ENCODE measurements around the gene SIL1. TPM values are rescaled to one million over a fixed set of nuclear protein-coding genes. Genes with fewer than 3 reads are reported as not detected.

SIL1 gene
- total and polyA plus RNA-seq, 2 of the 4 experiments (the other 2 are of a cell fraction), result 56.1 to 66.0 TPM

DNA sequence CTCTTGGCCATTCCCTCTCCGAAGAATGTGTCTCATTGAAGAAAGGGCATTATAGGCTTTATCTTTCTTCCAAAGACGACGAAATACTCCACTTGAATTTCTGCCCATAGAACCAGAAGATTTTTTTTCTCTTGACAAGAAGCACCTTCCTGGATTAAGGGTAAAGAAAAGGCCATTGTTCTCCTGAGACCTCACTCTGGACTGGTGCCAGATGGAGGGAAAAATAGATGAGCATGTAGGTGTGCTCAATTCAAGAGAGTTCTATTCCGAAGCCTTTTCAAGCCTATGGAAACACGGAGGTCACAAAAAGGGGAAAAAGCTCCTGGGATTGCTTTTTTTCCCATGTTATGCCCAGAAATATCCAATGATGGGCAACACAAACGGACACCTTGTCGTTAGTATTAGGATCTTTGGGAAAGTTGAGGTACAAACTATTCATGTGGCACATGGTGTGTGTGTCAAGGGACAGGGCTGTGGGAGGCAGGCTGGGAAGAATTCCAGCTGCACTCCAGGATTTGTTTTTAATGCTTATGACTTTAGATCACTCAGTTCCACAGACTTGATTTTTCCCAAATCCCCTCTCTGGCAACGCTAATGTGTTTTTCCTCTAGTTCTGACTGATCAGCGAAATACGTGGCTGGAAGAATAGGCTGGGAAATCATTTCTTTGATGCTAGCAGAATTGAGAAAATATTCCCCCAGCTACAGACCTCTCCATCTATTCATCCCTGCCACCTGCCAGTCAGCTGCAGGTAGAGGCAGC, 89.9 kb downstream of the SIL1 start:
- H4K5ac ChIP-seq (ENCODE audit: low read depth, low read length), result no peak overlapping the region
- ATAC-seq (ENCODE audit: low read depth) (peak; percentile 54), DNase-seq (peak; percentile 88)
- H3K27me3 ChIP-seq (ENCODE audit: control insufficient read depth, insufficient read depth, low read length), result no peaks in the 10 kb centered on the region
- H2BK20ac ChIP-seq (ENCODE audit: low read depth, low read length), result no peak overlapping the region
- no peaks in the 10 kb centered on the region; the same call in 1 of the 2 replicates for H4K20me1 ChIP-seq (ENCODE audit: insufficient read depth, low read length)
- no peak overlapping the region for H3K4ac ChIP-seq (ENCODE audit: low read depth, low read length)
- no peak overlapping the region for H2BK5ac ChIP-seq (ENCODE audit: low read depth, low read length, poor library complexity, severe bottlenecking)
- no peak overlapping the region for H3K18ac ChIP-seq (ENCODE audit: low read depth, low read length)
- H2AK5ac ChIP-seq (ENCODE audit: low read depth, low read length), result no peak overlapping the region
- no peak overlapping the region for H3K56ac ChIP-seq (ENCODE audit: extremely low read depth, insufficient read depth, low read length)
- no TSS peak for BruUV-seq (replicated peaks)
- H3K4me1 ChIP-seq (ENCODE audit: control insufficient read depth, insufficient read depth, low read length), result peaks cover 20% of the 10 kb centered on the region
- peak overlapping the region; percentile 25; the same call in 1 of the 2 replicates for H3K4me2 ChIP-seq (ENCODE audit: low read depth, low read length)
- H2BK15ac ChIP-seq (ENCODE audit: low read depth, low read length), result no peak overlapping the region
- in situ Hi-C loops (cut with MboI; ENCODE audit: low sequenced_read_pairs), result no loop called here
- H3K9me3 ChIP-seq (ENCODE audit: control insufficient read depth, insufficient read depth, low read length), result no peaks in the 10 kb centered on the region
- H3K4me3 ChIP-seq (ENCODE audit: insufficient read depth, low read depth, low read length), result no peak overlapping the region
- POLR2A ChIA-PET (ENCODE audit: unreplicated experiment), result no interaction called here
- dilution Hi-C loops (cut with HindIII; ENCODE audit: low sequenced_read_pairs, unreplicated experiment), result no loop called here
- no peak overlapping the region for H3K9ac ChIP-seq (ENCODE audit: low read depth, low read length)
- 75% methylated on average over 2 of the region's 10 CpGs; no CpG with 5 or more reads in 1 of the 2 experiments for WGBS, 2 experiments (ENCODE audit: extremely low coverage in 2 of 2, insufficient read length in 1 of 2)
- peak overlapping the region; percentile 9; the same call in 1 of the 2 replicates for H3K27ac ChIP-seq (ENCODE audit: insufficient read depth, low read length)
- TF ChIP-seq BHLHE40 (IDR thresholded peaks at IDR 0.05; ENCODE audit: low read depth, low read length) (no peak), POLR2A (IDR thresholded peaks at IDR 0.05; ENCODE audit: low read depth, low read length) (no peak), MAFK (IDR thresholded peaks at IDR 0.05; ENCODE audit: low read depth, low read length) (peak; percentile 70)
- TF ChIP-seq, protein P1, sequence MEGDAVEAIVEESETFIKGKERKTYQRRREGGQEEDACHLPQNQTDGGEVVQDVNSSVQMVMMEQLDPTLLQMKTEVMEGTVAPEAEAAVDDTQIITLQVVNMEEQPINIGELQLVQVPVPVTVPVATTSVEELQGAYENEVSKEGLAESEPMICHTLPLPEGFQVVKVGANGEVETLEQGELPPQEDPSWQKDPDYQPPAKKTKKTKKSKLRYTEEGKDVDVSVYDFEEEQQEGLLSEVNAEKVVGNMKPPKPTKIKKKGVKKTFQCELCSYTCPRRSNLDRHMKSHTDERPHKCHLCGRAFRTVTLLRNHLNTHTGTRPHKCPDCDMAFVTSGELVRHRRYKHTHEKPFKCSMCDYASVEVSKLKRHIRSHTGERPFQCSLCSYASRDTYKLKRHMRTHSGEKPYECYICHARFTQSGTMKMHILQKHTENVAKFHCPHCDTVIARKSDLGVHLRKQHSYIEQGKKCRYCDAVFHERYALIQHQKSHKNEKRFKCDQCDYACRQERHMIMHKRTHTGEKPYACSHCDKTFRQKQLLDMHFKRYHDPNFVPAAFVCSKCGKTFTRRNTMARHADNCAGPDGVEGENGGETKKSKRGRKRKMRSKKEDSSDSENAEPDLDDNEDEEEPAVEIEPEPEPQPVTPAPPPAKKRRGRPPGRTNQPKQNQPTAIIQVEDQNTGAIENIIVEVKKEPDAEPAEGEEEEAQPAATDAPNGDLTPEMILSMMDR (conservative IDR thresholded peaks at IDR 0.05; ENCODE audit: low read depth, low read length), result no peak
- H3K36me3 ChIP-seq (ENCODE audit: control insufficient read depth, insufficient read depth, low read length), result no peaks in the 10 kb centered on the region
- no peak overlapping the region for H4K91ac ChIP-seq (ENCODE audit: insufficient read depth, low read depth, low read length)
- no peak overlapping the region for H3K14ac ChIP-seq (replicated peaks; ENCODE audit: low read depth, low read length)
- no peak overlapping the region for H2BK120ac ChIP-seq (ENCODE audit: low read depth, low read length)
- H3K9me1 ChIP-seq (ENCODE audit: insufficient read depth, low read length), result peaks cover 9% of the 10 kb centered on the region
- H4K8ac ChIP-seq (ENCODE audit: low read depth in 2 of 2, low read length in 2 of 2), result no peak overlapping the region
- intact Hi-C loops (cut with micrococcal nuclease), result loop anchor here (10.0 kb wide), 1 partner anchor 157 kb away; no protein-coding TSS in a partner anchor
- H3K79me1 ChIP-seq (ENCODE audit: low read depth in 1 of 2, low read length in 2 of 2), result 0 out of 4 replicates have a peak, but pooled peaks cover 0 to 13% of the 10 kb centered on the region in 2 experiments
- CTCF ChIA-PET, result no interaction called here
- H2AK9ac ChIP-seq (replicated peaks; ENCODE audit: low read depth, low read length, poor library complexity), result no peak overlapping the region
- H2AFZ ChIP-seq (replicated peaks; ENCODE audit: low read length, poor library complexity), result no peak overlapping the region
- no peak overlapping the region for H3K23ac ChIP-seq (ENCODE audit: low read depth, low read length)
